ENCODE results near the gene PRPF38B.

Gene PRPF38B

DNA sequence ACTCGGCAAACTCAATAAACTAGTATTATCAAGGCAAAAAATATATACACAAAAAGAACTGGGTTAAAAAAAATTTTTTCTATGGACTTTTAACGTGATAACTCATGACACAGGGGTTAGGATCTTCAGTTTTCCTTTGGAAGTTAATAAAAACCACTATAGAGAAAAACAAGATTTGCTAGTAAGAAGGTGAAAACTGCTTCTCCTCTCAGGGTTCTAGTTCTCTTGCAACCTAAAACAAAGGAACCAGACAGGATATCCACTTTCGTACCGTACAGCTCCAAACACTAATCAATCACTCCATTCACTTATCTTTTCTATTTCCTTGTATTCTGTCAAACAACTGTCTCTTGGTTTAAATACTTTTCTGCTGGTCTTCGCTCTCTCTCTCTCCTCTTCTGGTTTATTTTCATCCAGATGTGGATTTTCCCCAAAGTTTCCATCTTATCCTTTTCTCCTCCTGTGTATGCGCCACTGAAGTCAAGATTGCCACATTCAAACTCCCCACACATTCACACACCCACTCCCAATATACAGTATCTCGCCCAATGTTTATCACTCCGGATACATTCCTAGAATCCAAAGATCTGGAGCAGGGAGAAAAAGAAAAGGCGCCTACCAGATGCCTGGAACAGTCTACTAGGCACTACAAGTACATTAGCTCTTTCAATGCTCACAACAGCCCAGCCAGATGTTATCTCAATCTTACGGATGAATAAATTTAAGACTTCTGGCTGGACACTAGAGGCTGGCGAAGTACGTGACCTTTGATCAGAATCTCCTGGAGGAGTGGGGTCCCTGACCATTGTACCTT is 775 bp upstream of the PRPF38B start:
- H3K27me3 ChIP-seq (ENCODE audit: control insufficient read depth in 1 of 2, insufficient read depth in 1 of 2, low read length in 2 of 2) = no peaks in the 10 kb centered on the region
- H3K79me1 ChIP-seq (replicated peaks; ENCODE audit: low read length, poor library complexity, severe bottlenecking) = peaks cover 7% of the 10 kb centered on the region
- no peaks in the 10 kb centered on the region for H3K9me3 ChIP-seq (ENCODE audit: control insufficient read depth, low read length)
- peak overlapping the region; percentile 27 for H4K8ac ChIP-seq (ENCODE audit: low read length)
- H2AK5ac ChIP-seq (ENCODE audit: low read length, severe bottlenecking) = no peak overlapping the region
- H3K18ac ChIP-seq (ENCODE audit: low read depth in 1 of 2, low read length in 2 of 2) = peak overlapping the region in 1 of 2 experiments; percentile 48
- H2BK5ac ChIP-seq (ENCODE audit: low read depth, low read length, poor library complexity, severe bottlenecking) = peak overlapping the region; percentile 74
- H3K36me3 ChIP-seq (ENCODE audit: control insufficient read depth in 1 of 2, insufficient read depth in 2 of 2, low read depth in 1 of 2, low read length in 2 of 2) = peaks cover 0 to 10% of the 10 kb centered on the region in 2 experiments
- H3K4me1 ChIP-seq (ENCODE audit: control insufficient read depth, insufficient read depth, low read depth, low read length) = no peaks in the 10 kb centered on the region
- 27% methylated on average over 9 of the region's 12 CpGs for WGBS
- H3K14ac ChIP-seq (ENCODE audit: low read length in 2 of 2) = no peak overlapping the region
- peak overlapping the region; percentile 80 for H3K4me2 ChIP-seq (ENCODE audit: low read length, poor library complexity, severe bottlenecking)
- peak overlapping the region; percentile 97 for H3K9ac ChIP-seq (ENCODE audit: low read length)
- H2BK120ac ChIP-seq (ENCODE audit: low read depth, low read length) = peak overlapping the region; percentile 52
- peak overlapping the region; percentile 37 for H2AFZ ChIP-seq (ENCODE audit: low read depth, low read length)
- H3K4me3 ChIP-seq (ENCODE audit: insufficient read depth in 1 of 2, low read depth in 1 of 2, low read length in 2 of 2) = peak overlapping the region; percentile 93 to 99
- H3K23ac ChIP-seq (ENCODE audit: low read length in 2 of 2) = no peak overlapping the region
- no peak overlapping the region for H2BK15ac ChIP-seq (ENCODE audit: low read depth, poor library complexity, severe bottlenecking)
- peak overlapping the region in 1 of 2 experiments; percentile 55 for H3K4ac ChIP-seq (ENCODE audit: low read depth in 1 of 2, low read length in 2 of 2)
- H4K91ac ChIP-seq (ENCODE audit: low read length) = no peak overlapping the region
- no peak for DNase-seq
- H3K27ac ChIP-seq (ENCODE audit: low read length, poor library complexity, severe bottlenecking) = no peak overlapping the region
- no peak overlapping the region for H2BK12ac ChIP-seq (ENCODE audit: low read length in 2 of 2)

DNA sequence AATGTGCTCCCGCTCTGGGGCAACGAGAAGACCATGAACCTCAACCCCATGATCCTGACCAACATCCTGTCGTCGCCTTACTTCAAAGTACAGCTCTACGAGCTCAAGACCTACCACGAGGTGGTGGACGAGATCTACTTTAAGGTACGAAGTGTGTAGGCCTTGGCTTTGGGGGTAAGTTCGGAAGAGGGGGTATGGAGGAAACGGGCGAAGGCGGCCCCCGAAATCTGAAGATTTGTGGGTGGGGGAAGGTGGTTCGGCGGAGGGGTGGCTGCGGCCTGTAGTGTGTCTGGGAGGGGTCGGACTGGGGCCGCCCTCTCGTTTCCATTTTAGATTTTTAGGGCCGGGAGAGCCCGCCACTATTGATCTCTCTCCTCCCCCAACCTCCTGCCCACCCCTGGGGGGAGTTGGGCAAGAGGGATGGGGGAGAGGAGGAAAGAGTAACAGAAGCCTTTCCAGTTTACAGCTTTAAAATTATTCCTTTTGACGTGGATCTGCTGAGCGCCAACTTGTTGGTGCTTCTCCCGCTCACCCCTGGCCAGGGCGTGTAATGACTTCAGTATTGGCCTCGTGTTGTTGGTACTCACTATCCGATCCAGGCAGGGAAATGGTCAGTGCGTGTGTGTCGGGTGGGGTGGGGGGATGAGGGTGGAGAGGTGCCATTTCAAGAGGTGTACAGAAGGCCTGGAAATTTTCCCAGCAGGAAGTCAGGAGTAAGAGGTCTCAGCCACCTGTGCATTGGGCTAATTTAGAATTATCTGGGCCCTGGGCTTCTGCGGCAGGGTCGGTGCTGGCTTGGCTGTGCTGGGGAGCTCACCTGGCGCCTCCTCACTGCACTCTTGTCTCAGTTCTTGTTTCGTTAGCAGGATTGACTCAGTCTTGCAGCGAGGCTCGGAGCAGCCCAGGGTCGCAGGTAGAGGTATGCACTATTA is 880 bp downstream of the PRPF38B start:
- peak overlapping the region in 1 of 2 experiments; percentile 95 for H3K14ac ChIP-seq (ENCODE audit: low read length in 2 of 2)
- H3K4me2 ChIP-seq (ENCODE audit: low read length, poor library complexity, severe bottlenecking) = peak overlapping the region; percentile 82
- H2AK5ac ChIP-seq (ENCODE audit: low read length, severe bottlenecking) = no peak overlapping the region
- peak overlapping the region; percentile 7 for H3K27ac ChIP-seq (ENCODE audit: low read length, poor library complexity, severe bottlenecking)
- H2AFZ ChIP-seq (ENCODE audit: low read depth, low read length) = no peak overlapping the region
- H2BK120ac ChIP-seq (ENCODE audit: low read depth, low read length) = peak overlapping the region; percentile 86
- peak overlapping the region; percentile 96 to 98 for H3K18ac ChIP-seq (ENCODE audit: low read depth in 1 of 2, low read length in 2 of 2)
- peak overlapping the region; percentile 67 for H4K91ac ChIP-seq (ENCODE audit: low read length)
- H2BK15ac ChIP-seq (ENCODE audit: low read depth, poor library complexity, severe bottlenecking) = peak overlapping the region; percentile 30
- H3K36me3 ChIP-seq (ENCODE audit: control insufficient read depth in 1 of 2, insufficient read depth in 2 of 2, low read depth in 1 of 2, low read length in 2 of 2) = peaks cover 3 to 26% of the 10 kb centered on the region in 2 experiments
- H3K79me1 ChIP-seq (replicated peaks; ENCODE audit: low read length, poor library complexity, severe bottlenecking) = peaks cover 9% of the 10 kb centered on the region
- H2BK12ac ChIP-seq (ENCODE audit: low read length in 2 of 2) = peak overlapping the region in 1 of 2 experiments; percentile 54
- peak overlapping the region; percentile 15 for H2BK5ac ChIP-seq (ENCODE audit: low read depth, low read length, poor library complexity, severe bottlenecking)
- peak overlapping the region; percentile 88 for H4K8ac ChIP-seq (ENCODE audit: low read length)
- peak overlapping the region; percentile 68 to 89 for H3K4ac ChIP-seq (ENCODE audit: low read depth in 1 of 2, low read length in 2 of 2)
- H3K23ac ChIP-seq (ENCODE audit: low read length in 2 of 2) = peak overlapping the region in 1 of 2 experiments; percentile 95
- no peaks in the 10 kb centered on the region for H3K27me3 ChIP-seq (ENCODE audit: control insufficient read depth in 1 of 2, insufficient read depth in 1 of 2, low read length in 2 of 2)
- peak overlapping the region; percentile 93 to 99 for H3K4me3 ChIP-seq (ENCODE audit: insufficient read depth in 1 of 2, low read depth in 1 of 2, low read length in 2 of 2)
- H3K9me3 ChIP-seq (ENCODE audit: control insufficient read depth, low read length) = no peaks in the 10 kb centered on the region
- DNase-seq = peak; percentile 86
- H3K9ac ChIP-seq (ENCODE audit: low read length) = peak overlapping the region; percentile 97
- no peaks in the 10 kb centered on the region for H3K4me1 ChIP-seq (ENCODE audit: control insufficient read depth, insufficient read depth, low read depth, low read length)
- 1% methylated on average over 20 of the region's 36 CpGs for WGBS

DNA sequence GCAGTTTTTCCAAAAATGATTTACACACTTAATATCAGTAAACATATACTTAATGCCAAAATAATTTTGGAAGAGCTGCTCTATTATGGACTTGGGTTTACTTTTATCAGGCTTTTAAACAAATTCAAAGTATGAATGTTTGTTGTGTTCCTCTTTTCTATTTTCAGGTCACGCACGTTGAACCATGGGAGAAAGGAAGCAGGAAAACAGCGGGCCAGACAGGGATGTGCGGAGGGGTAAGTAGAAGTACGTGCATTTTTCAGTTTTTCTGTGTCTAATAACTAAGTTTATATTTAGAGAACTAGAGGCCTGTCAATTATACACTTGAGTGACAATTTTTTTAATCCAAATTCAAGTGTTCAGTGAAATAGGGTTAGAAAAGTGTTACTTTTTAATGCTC is 3.4 kb downstream of the PRPF38B start:
- Histone ChIP-seq H3K27ac (ENCODE audit: low read length, poor library complexity, severe bottlenecking) (no peak overlapping the region), H2BK12ac (ENCODE audit: low read length in 2 of 2) (no peak overlapping the region), H4K91ac (ENCODE audit: low read length) (no peak overlapping the region), H3K9me3 (ENCODE audit: control insufficient read depth, low read length) (no peaks in the 10 kb centered on the region), H3K14ac (ENCODE audit: low read length in 2 of 2) (no peak overlapping the region), H2AK5ac (ENCODE audit: low read length, severe bottlenecking) (no peak overlapping the region), H3K18ac (ENCODE audit: low read depth in 1 of 2, low read length in 2 of 2) (no peak overlapping the region), H2AFZ (ENCODE audit: low read depth, low read length) (no peak overlapping the region), H2BK120ac (ENCODE audit: low read depth, low read length) (no peak overlapping the region), H3K4me3 (ENCODE audit: insufficient read depth in 1 of 2, low read depth in 1 of 2, low read length in 2 of 2) (no peak overlapping the region), H3K9ac (ENCODE audit: low read length) (peak overlapping the region; percentile 97), H2BK5ac (ENCODE audit: low read depth, low read length, poor library complexity, severe bottlenecking) (no peak overlapping the region), H4K8ac (ENCODE audit: low read length) (no peak overlapping the region), H3K4me2 (ENCODE audit: low read length, poor library complexity, severe bottlenecking) (no peak overlapping the region), H3K36me3 (ENCODE audit: control insufficient read depth in 1 of 2, insufficient read depth in 2 of 2, low read depth in 1 of 2, low read length in 2 of 2) (peaks cover 7 to 52% of the 10 kb centered on the region in 2 experiments), H2BK15ac (ENCODE audit: low read depth, poor library complexity, severe bottlenecking) (no peak overlapping the region), H3K27me3 (ENCODE audit: control insufficient read depth in 1 of 2, insufficient read depth in 1 of 2, low read length in 2 of 2) (no peaks in the 10 kb centered on the region), H3K4ac (ENCODE audit: low read depth in 1 of 2, low read length in 2 of 2) (no peak overlapping the region), H3K4me1 (ENCODE audit: control insufficient read depth, insufficient read depth, low read depth, low read length) (no peaks in the 10 kb centered on the region), H3K23ac (ENCODE audit: low read length in 2 of 2) (no peak overlapping the region), H3K79me1 (replicated peaks; ENCODE audit: low read length, poor library complexity, severe bottlenecking) (peaks cover 14% of the 10 kb centered on the region)
- DNase-seq = no peak
- WGBS = 97% methylated on average over 3 of the region's 5 CpGs
